T-helper 2 cell treated with Interferon-gamma antibody and Interleukin-4, amounts not matched to agents 100 ng/mL and 5 ng/mL, for 36 hours (primary cell): Measurements from ENCODE around the gene TIMM10. TPM values are rescaled to one million over a fixed set of nuclear protein-coding genes. Genes with fewer than 3 reads are reported as not detected.

Experiments used
- intact Hi-C: fragments of 100-400 bp; cut with micrococcal nuclease; formaldehyde crosslinking; loops from one replicate; pipeline ENCODE4 v1.15.1; 2023
- total RNA-seq: library from RNA; stranded (reverse); gene quantifications from 2 replicates; pipeline ENCODE4 v1.2.3, GENCODE V29; 2022

TIMM10 gene
- total RNA-seq, 1 donor from 2014 or later: 63.0 TPM

GRCh38 chr11:57543593-57543992 is 13.0 kb upstream of the TIMM10 start:
- intact Hi-C loops: no loop called here

GRCh38 chr11:57542582-57542981 is 12.0 kb upstream of the TIMM10 start:
- intact Hi-C loops: no loop called here

- intact Hi-C loops: no loop called here
These were observed 10.6 kb upstream of the TIMM10 start for GRCh38 chr11:57541169-57541568.

- intact Hi-C loops: no loop called here
These were observed 8.8 kb upstream of the TIMM10 start for GRCh38 chr11:57539342-57539741.

- intact Hi-C loops: no loop called here
These were observed 6.5 kb upstream of the TIMM10 start, which contains the start of gene SMTNL1 for GRCh38 chr11:57536947-57537619. TSS of gene SMTNL1 (plus strand) at chr11:57537595. CDS start at chr11:57542643, 5,048 bp downstream.

- intact Hi-C loops: loop anchor here (5.0 kb wide), 1 partner anchor 258 kb away; no protein-coding TSS in a partner anchor
These were observed 3.9 kb upstream of the TIMM10 start for GRCh38 chr11:57534449-57534848.

GRCh38 chr11:57530215-57530595 is 349 bp downstream of the TIMM10 start:
- intact Hi-C loops: loop anchor here (1.0 to 5.0 kb wide), 11 partner anchors 16 to 1047 kb away; partner anchors contain the start of genes CLP1, MED19, SELENOH and SLC43A3

GRCh38 chr11:57529012-57529411 is 1.5 kb downstream of the TIMM10 start:
- intact Hi-C loops: no loop called here

- intact Hi-C loops: loop anchor here (1.0 kb wide), 4 partner anchors 34 to 182 kb away; no protein-coding TSS in a partner anchor
These were observed 3.4 kb downstream of the TIMM10 start for GRCh38 chr11:57527056-57527631.

GRCh38 chr11:57523419-57523818 is 7.1 kb downstream of the TIMM10 start:
- intact Hi-C loops: no loop called here

- intact Hi-C loops: no loop called here
These were observed 9.4 kb downstream of the TIMM10 start for GRCh38 chr11:57521116-57521515.

GRCh38 chr11:57516061-57516443 is 14.5 kb downstream of the TIMM10 start:
- intact Hi-C loops: no loop called here

- intact Hi-C loops: loop anchor here (2.0 kb wide), 1 partner anchor 17 kb away; no protein-coding TSS in a partner anchor
These were observed 15.1 kb downstream of the TIMM10 start, which contains the start of gene SLC43A1 for GRCh38 chr11:57515332-57516060. TSS of gene SLC43A1 (minus strand) at chr11:57515702. CDS start at chr11:57514111, 1,591 bp downstream.

- intact Hi-C loops: loop anchor here (1.0 to 5.0 kb wide), 3 partner anchors 16 to 57 kb away; partner anchors contain the start of gene TIMM10
These were observed 15.8 kb downstream of the TIMM10 start for GRCh38 chr11:57514538-57515331.

- intact Hi-C loops: loop anchor here (1.0 to 5.0 kb wide), 3 partner anchors 15 to 57 kb away; partner anchors contain the start of gene TIMM10
These were observed 16.5 kb downstream of the TIMM10 start for GRCh38 chr11:57513911-57514537.

- intact Hi-C loops: loop anchor here (5.0 kb wide), 1 partner anchor 56 kb away; no protein-coding TSS in a partner anchor
These were observed 17.1 kb downstream of the TIMM10 start for GRCh38 chr11:57513452-57513795.

GRCh38 chr11:57512646-57513451 is 17.7 kb downstream of the TIMM10 start:
- intact Hi-C loops: loop anchor here (5.0 kb wide), 1 partner anchor 56 kb away; no protein-coding TSS in a partner anchor

- intact Hi-C loops: loop anchor here (5.0 kb wide), 1 partner anchor 55 kb away; no protein-coding TSS in a partner anchor
These were observed 18.7 kb downstream of the TIMM10 start for GRCh38 chr11:57511741-57512430.
